ENCODE results near the gene AP2A2.

GRCh38 chr11:951507-951906, 25.8 kb downstream of the AP2A2 start:
- no peak for TF ChIP-seq CTCF (conservative IDR thresholded peaks at IDR 0.05; ENCODE audit: low read depth, low read length)
- TF ChIP-seq EZH2 (IDR thresholded peaks at IDR 0.05; ENCODE audit: low read length, unreplicated experiment), result no peak

Measured in PC-3 (cell line).